ENCODE results near the gene ZNF778.

Gene ZNF778

DNA sequence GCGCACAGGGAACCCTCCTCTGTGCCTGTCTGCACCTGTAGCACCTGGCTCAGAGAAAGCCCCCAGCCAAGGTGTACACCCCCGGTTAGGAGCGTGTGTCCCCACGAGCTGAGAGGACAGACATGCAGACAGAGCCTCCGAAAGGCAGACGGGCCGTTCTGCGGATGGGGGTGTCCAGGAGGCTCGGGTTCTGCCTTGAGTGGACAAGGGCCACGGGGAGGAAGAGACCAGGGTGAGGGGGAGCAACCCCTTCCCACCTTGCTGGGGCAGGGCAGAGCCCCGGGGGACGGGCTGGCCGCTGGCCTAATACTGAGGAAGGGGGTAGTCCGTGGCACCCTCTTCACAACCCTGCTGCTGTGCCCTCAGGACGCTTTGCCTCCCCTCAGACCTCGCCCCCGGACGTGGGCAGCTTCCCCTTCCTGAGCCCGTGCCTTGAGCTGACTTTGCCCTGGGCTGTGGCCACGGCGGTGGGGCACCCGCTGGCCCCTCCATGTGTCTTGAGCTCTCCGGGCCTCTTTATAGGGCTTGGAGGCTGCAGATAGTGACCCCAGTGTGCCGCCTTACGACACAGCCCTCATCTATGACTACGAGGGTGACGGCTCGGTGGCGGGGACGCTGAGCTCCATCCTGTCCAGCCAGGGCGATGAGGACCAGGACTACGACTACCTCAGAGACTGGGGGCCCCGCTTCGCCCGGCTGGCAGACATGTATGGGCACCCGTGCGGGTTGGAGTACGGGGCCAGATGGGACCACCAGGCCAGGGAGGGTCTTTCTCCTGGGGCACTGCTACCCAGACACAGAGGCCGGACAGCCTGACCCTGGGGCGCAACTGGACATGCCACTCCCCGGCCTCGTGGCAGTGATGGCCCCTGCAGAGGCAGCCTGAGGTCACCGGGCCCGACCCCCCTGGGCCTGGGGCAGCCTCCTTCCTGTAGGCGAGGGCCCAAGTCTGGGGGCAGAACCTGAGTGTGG lies 22.9 kb upstream of the ZNF778 start:
- DNase-seq (ENCODE audit: low read depth), result no peak

DNA sequence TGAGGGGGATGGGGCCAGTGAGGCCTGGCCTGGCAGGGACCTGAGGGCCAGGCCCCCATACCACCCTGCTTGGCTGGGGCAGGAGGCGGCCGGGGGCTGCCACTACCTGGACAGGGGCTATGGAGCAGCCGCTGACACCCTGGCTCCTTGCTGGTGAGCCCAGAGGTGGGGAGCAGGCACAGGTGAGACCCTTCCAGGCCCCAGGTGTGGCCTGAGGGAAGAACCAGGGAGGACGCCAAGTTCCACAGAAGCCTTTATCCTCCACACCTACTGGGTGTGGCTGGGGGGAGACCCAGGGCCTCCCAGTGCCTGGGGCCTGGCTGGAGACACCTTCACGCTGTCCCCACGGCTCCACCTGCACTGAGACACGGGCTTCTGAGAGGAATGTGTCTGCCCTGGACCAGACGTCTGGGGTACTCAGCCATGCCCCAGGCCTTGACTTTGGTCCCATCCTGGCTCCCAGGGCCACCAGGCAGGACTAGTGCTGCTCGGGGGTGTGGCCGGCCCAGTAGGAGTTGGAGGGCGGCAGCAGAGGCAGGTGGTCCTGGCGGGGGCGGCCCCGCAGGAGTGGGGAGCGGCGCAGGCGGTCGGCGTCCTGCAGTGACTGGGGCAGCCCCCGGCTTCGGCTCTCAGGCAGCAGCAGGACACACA lies 21.9 kb upstream of the ZNF778 start:
- no peak for DNase-seq (ENCODE audit: low read depth)

DNA sequence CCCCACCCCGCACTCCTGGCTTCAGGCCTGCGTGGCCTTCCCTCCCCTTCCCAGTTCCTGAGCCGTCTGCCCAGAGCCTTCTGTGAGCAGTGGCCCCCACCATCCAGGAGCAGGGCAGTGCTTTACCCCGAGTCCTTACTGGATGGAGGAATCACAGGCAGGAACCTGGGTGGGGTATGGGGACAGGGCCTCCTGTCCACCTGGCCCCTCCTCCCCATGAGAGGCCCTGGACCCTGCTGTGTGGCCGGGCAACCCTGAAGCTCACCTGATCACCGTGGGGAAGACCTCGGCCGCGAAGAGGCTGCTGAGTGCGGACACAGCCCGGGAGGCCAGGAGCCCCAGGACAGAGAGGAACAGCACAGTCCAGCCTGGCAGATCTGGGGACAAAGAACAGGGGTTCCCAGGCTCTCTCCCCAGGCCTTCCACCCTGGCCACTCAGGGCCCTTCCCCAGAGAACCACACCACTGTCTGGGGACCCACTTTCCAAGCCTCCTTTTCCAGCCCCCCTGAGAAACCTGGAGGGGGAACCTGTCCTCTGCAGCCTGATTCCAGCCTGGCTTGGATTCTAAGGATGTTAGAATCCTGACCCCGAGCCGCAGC lies 20.4 kb upstream of the ZNF778 start:
- no peak for DNase-seq (ENCODE audit: low read depth)

DNA sequence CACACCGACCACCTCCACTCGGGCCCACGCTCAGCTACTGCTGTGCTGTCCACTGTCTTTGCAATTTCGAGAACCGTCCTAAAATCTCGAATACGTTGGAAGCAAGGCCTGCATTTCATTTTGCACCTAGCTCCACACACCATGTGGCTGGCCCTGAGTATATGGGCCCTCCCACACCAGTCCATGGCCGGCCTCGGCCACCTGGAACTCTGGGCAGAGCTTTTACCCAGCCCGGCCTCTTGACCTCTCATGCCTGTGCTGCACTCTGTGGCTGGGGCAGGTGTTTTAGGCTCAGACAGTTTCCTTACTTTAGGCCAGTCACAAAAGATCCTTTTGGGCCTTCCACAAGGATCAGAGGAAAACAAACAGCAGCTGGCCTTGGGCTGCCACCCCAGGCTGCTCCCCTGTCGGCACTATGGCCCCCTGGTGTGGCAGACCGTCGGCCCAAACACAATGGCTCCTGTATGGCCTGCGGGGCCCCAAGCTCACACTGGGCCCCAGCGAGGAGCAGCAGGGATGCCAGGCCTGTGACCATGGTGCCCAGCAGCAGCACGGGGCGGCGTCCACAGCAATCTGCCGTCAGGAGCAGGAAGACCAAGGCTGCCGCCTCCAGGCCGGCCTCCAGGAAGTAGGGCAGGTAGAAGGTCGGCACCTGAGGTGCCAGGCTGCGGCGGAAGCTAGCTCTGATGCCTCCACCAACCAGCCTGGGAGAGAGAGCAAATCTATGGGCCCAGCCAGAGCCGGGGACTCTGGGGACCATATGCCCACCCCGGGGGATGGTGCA lies 19.7 kb upstream of the ZNF778 start:
- no peak for DNase-seq (ENCODE audit: low read depth)

DNA sequence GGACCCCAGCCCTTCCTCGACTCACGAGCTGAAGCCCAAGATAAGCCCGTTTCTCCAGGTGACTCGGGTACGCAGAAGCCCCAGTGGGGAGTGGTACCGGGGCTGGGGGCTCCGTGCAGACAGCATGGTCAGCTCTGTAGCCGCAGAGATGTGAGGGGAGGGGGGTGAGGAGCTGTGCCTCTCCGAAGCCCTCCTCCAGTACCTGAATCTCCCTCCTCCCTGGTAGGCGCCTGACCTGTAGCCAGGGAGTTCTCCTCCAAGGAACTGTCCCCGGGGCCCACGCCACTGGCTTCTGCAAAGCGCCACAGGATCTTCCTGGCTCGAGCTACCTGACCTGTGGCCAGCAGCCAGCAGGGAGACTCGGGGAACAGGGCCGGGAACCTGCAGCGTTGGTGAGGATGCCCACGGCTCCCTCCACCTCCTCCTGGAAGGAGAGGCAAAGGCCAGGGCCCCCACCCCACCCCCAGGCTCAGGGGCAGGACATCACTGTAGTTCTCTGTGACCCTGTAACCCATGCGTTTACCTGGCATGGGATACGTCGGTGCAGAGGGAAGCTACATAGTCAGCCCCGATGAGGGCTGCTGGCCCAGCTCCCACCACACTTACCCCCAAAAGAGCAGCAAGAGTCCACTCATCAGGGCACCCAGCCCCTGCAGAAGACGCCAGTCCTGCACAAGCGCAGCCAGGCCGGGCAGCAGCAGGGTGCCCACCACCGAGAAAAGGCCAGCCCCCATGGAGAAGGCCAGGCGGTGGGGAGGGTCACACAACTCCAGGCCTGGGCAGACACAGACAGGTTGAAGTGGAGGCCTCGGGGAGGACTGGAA lies 18.9 kb upstream of the ZNF778 start:
- no peak for DNase-seq (ENCODE audit: low read depth)

DNA sequence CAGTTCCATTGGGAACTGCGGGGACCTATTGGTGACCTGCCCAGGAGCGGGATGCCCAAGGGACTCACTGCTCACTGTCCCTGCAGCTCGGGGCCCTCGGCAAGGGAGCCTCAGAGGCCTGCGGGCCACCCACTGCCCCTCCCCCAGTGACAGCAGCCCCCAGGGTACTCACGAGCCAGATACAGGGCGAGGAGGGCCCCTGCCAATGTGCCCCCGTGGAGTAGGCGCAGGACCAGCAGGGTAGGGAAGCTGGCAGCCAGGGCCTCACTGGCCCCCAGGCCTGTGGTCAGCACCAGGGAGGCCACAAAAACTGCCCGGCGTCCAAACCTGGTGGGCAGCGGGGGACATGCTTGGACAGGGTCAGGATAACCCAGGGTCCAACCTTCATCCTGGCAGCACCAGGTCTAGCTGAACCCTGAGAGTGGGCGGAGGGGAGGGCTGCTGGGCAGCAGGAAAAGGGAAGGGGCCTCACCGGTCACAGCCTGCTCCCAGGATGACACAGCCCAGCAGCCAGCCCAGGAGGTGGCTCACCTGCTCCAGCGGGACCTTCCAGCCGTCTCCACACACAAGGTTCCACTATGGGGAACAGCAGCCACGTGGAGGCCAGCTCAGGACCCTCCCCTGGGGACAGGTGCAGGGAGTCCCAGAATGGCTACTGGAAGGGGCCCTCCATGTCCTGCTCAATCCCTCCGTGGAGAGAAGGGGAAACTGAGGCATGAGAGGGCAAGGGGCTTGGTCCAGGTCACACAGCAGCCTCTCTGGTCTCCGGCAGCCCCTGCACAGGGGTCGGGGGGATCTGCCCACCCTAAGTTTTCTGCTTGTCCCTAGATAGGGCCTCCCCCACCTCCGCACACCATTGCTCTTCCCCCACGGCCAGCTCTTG lies 18.0 kb upstream of the ZNF778 start:
- DNase-seq (ENCODE audit: low read depth), result no peak

DNA sequence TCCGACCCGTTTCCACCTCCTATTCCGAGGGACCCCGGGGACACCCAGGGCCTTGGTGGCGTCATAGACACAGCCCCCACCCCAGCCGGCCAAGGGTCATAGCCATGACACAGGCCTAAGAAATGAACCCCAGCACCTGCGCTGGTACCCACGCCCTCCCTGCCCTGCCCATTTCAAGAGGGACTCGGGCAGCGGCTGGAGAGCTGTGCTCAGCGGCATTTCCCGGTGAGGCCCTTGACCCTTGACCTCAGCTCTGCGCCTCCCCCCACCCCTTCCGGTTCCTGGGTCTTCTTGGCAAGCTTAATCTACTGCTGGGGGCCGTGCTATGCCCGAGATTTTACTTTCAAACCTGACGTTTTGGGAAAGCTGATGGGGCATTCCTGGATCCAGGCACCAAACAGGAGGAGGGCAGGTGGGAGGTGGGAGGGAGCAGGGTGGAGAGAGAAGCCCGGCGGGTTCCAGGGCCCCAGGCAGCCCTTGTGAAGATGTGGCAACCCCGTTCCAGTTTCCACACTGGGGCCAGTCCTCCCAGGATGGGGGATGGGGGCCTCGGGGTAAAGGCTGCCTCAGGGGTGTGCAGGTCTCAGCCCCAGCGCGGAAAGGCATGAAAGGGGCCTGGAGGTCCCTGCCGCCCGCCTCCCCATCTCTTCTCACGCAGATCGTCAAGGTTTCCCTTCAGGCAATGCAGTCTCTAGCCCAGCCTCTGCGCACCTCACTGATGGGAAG lies 17.2 kb upstream of the ZNF778 start, which contains the start of gene SLC22A31:
SLC22A31 (minus strand) TSS at position 414 of the 726 bp plus-strand sequence; CDS start at position 378, 36 bp downstream.
- DNase-seq (ENCODE audit: low read depth), result no peak

DNA sequence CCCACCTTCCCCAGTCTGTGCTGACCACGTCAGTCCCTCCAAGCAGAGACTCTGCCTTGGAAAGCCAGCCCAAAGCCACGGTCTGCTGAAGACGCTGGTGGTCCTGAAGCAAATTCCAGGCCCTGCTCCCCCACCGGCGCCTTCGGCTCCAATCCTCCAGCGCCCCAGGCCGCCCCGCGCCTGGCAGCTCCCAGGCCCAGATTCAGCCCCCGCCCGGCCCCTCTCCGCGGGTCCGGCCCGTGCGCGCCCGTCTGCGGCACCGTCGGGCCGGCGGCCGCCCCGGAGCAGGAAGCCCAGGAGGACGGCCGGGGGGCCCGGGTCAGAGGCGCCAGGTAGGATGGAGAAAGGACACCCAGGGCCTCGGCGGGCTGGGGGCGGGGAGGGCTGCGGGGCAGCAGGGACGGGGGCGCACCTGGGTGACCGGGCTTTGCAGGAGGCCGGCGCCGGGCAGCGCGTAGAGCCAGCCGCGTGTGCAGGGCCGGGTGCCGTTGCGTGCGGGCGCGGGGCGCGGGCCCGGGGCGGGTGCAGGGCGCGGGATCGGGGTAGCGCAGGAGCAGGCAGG lies 16.6 kb upstream of the ZNF778 start:
- DNase-seq (ENCODE audit: low read depth), result no peak

DNA sequence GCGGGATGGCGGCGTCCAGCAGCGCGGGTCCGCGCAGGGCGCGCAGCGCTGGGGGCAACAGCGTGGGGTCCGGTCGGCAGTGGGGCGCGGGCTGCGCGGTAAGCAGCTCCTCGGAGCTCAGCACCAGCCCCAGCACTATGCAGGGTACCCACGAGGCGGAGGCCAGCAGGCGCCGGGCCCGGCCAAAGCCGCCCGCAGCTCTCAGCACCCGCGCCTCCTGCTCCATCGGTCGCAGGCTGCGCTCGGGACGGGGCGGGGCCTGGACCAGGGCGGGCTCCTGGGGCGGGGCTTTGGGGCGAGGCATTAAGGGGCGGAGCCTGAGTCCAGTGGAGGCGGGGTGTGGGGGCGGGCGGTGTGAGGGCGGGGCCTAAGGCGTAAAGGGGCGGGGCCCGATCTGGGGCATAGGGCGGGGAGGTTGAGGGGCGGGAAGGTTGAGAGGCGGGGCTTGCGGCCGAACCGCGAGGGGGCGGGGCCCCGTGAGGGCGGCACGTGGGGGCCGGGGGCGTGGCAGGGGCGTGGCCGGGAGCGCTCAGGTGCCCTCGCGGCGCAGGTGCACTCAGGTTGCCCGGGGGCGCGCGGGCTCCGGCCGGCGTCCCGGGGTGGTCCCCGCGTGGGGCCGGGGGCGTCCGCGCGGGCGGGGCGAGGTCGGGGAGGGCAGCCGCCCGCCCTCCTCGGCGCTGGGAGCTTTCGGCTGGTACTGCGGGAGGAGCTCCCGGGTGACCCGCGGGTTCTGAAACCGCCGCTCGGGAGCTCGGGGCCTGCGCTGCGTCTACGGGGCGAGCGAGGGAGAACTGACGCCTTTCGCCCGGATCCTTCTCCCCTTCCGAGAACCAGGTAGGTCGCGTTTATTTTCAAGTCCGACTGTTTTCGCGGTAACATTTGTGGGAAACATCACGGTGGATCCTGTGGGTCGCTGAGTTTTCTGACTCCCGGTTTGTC lies 15.8 kb upstream of the ZNF778 start:
- DNase-seq (ENCODE audit: low read depth), result peak; percentile 57

DNA sequence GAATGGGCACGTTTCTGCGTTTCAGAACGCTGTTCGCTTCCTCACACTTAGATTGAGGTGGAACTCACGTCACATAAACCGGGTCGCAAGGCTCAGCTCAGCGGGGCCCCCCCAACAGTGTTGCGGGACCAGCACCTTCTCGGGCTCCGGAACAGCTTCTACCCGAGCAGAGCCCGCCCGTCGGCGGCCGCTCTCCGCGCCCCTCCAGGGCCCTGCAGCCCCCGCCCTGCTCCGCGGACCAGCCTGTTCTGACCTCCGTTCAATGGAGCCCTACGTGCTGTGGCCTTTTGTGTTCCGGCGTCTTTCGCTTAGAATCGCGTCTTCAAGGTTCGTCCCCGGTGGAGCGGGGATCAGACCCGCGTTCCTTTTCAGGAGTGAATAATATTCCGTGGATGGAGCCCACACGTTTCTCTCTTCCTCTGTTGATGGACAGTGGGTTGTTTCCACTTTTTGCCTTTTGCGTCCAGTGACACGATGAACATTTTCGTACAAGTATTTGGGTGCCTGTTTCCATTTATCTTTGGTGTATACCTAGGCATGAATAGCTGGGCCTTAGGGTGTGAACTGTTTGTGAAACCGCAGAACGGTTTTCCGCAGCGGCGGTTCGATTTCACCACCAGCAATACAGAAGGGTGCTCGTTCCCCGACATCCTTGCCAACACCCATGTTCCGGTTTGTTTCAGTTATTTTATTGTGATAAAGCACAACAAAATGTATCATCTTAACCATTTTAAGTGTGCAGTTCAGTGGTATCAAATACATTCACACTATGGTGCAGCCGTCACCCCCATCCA lies 14.9 kb upstream of the ZNF778 start:
- DNase-seq (ENCODE audit: low read depth), result no peak

DNA sequence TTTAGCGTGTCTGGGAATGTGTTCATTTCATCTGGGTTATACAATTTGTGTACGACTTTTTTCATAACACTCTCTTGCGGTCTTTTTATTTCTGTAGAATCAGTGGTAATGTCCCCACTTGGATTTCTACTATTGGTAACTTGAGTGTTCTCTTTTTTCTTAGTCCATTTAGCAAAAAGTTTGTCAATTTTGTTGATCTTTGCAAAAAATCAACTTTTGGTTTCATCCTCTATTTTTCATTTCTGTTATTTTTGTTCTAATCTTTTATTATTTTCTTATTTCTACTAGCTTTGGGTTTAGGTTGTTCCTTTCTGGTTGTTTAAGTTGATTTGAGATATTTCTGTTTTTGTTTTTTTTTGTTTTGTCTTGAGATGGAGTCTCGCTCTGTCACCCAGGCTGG lies 9.5 kb upstream of the ZNF778 start:
- DNase-seq (ENCODE audit: low read depth), result no peak

DNA sequence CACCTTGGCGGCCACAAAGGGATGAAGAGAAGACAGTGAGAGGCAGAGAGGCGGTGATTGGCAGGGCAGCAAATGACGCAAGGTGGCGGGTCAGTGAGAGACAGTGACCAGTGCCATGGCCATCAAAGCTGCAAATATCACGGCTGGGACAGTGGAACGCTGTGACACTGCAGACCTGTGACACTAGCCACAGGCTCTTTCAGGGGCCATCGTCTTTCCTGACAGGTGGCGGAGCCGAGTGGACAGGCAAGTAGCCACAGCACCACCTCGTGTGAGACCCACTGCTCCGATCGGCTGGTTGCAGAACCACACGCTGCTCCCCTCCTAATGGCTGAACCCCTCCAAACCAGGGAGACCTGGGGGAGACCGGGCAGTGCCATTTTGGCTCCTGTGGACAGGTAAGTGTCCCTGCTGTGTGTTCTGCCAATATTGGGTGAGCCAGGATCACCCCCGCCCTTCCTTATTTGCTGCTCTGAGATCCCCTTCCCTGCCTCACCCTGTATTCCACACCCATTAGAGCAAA lies 7.9 kb upstream of the ZNF778 start:
- DNase-seq (ENCODE audit: low read depth), result no peak

DNA sequence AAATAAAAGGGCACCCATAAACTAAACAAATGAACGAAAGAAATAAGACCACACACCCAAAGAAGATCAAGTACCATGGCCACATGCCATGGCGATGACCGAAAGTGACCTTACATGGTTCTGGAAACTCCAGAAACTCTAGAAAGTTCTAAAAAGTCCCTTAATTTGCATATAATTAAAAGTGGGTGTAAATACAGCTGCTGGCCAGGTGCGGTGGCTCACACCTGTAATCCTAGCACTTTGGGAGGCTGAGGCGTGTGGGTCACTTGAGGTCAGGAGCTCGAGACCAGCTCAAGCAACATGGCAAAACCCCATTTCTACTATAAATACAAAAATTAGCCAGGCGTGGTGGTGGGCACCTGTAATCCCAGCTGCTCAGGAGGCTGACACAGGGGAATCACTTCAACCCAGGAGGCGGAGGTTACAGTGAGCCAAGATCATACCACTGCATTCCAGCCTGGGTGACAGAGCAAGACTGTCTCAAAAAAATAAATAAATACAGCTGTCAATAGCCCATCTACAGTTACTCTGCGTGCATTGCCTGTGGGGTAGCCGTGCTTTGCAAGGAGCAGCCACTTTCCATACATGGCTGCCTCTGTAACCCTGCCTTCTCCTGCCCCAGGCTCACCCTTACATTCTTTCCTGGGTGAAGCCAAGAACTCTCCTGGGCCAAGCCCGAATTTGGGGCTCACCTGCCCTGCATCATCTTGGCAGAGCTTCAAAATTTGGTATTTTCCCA lies 7.2 kb upstream of the ZNF778 start:
- no peak for DNase-seq (ENCODE audit: low read depth)

DNA sequence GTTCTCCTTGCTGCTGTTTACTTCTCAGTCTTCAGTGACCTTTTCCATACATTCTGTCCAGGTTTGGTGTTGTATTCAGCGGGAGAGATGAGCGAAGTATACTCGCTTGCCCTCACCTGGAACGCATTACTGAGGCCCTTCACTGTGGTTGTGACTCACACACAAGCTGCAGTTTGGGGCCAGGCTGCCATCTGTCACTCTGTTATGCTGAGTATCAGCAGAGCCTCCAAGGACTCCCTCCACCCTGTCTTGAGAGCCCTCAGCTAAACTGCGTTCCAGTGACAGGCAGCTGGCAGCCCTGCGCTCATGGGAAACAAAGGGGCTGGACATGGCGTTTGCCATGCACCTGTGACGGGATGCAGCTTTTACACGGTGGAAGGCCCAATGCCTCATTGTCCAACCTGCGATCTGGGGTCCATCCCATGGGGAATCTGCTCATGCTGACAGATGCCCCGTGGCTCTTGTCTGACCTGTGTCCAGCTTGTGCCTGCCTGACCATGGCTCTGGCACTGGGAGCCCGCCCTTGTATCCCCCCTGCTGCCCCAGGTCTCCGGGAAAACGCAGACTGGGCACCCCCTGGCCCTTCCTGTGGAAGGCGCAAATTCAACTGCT lies 6.5 kb upstream of the ZNF778 start:
- DNase-seq (ENCODE audit: low read depth), result no peak

DNA sequence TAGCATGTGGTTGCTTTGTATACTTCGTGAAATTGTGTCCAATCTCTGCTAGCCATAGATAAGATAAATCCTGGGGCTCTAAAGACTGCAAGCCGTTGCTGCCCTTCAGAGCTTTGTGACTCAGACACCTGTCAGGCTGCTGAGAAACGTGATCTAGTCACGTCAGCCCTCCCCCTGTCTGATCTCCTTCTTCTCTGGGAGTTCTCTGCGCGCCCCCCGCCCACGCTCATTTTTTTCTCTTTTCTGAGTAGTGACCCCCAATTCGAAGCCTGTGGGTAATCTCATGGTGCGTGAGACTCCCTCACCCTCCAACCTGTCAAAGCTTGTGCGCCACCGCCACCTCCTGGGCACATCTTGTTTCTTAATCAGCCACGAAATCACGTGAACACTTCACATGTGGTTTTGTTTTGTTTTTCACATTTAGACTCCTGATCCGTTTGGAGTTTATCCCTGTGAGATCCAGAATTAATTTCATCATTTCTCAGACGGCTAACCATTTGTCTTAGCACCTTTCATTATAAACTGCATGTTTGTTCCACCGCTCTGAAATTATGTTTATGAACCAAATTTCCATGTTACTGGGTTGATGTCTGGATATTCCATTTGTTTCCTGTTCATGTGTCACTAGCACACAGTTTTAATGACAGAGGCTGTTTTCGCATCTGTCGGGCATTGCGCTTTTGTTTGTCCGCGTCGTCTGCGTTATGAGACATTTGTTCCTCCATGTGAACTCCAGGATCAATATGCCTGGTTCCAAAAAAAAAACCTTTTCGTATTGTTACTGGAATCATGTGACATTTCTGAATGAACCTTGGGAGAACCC lies 977 bp upstream of the ZNF778 start:
- peak; percentile 68 for DNase-seq (ENCODE audit: low read depth)

Data from T-helper 22 cell (primary cell).